ENCODE measurements around the gene BYSL. TPM values are rescaled to one million over a fixed set of nuclear protein-coding genes. Genes with fewer than 3 reads are reported as not detected.

Gene BYSL
- total RNA-seq, 1 experiment from 2014 or later: 50.8 TPM

GRCh38 chr6:41914343-41914742 is 7.0 kb upstream of the BYSL start (continued):
- no peak for TF ChIP-seq ZNF281 (CRISPR knock-in tag; IDR thresholded peaks at IDR 0.05)
- TF ChIP-seq CBFB (CRISPR knock-in tag; IDR thresholded peaks at IDR 0.05; ENCODE audit: low read depth): no peak
- TF ChIP-seq TP53 (CRISPR knock-in tag; IDR thresholded peaks at IDR 0.05): no peak
- TF ChIP-seq IRF2 (CRISPR knock-in tag; IDR thresholded peaks at IDR 0.05; ENCODE audit: borderline replicate concordance, low read depth): no peak
- TF ChIP-seq ARID4B (CRISPR knock-in tag; IDR thresholded peaks at IDR 0.05; ENCODE audit: borderline replicate concordance): no peak

GRCh38 chr6:41914869-41915530 is 6.3 kb upstream of the BYSL start:
- CTCF ChIA-PET: no interaction called here
- Mint-ChIP-seq H3K27ac (no peak overlapping the region), H3K27me3 (ENCODE audit: low read depth) (no peaks in the 10 kb centered on the region), H3K36me3 (peaks cover 19% of the 10 kb centered on the region), H3K9me3 (no peaks in the 10 kb centered on the region), H3K4me1 (peaks cover 4% of the 10 kb centered on the region), H3K4me3 (no peak overlapping the region)
- no peak for TF ChIP-seq ZNF416 (CRISPR knock-in tag; IDR thresholded peaks at IDR 0.05)
- TF ChIP-seq ATF6 (CRISPR knock-in tag; IDR thresholded peaks at IDR 0.05): no peak
- no peak for TF ChIP-seq ATF3 (CRISPR knock-in tag; conservative IDR thresholded peaks at IDR 0.05)
- TF ChIP-seq FOXP4 (CRISPR knock-in tag; IDR thresholded peaks at IDR 0.05): no peak
- TF ChIP-seq CREB1 (CRISPR knock-in tag; IDR thresholded peaks at IDR 0.05): no peak
- TF ChIP-seq ZNF425 (CRISPR knock-in tag; conservative IDR thresholded peaks at IDR 0.05): no peak
- TF ChIP-seq ELF4 (CRISPR knock-in tag; IDR thresholded peaks at IDR 0.05; ENCODE audit: low read depth): no peak
- TF ChIP-seq FOXJ3 (CRISPR knock-in tag; IDR thresholded peaks at IDR 0.05; ENCODE audit: borderline replicate concordance): no peak
- no peak for TF ChIP-seq HMGXB4 (CRISPR knock-in tag; IDR thresholded peaks at IDR 0.05)
- no peak for TF ChIP-seq ZNF317 (CRISPR knock-in tag; IDR thresholded peaks at IDR 0.05; ENCODE audit: borderline replicate concordance, low read depth)
- TF ChIP-seq FOXK1 (CRISPR knock-in tag; IDR thresholded peaks at IDR 0.05): no peak
- no peak for TF ChIP-seq E2F5 (CRISPR knock-in tag; IDR thresholded peaks at IDR 0.05)
- DNase-seq (ENCODE audit: low spot score): no peak
- POLR2A ChIA-PET: no interaction called here
- no peak for ATAC-seq
